Activated CD8-positive, alpha-beta memory T cell treated with anti-CD3 and anti-CD28 coated beads for 1 hour (primary cell): Measurements from ENCODE around the gene KLHL11.

Source experiments
- DNase-seq, 2 donors: peaks; one replicate each; pipeline ENCODE4 v3.0.0-alpha.2; 2020; ENCODE audit warnings: low read depth in 1 of 2; ENCODE audit errors: extremely low read depth in 1 of 2

Gene KLHL11, protein sequence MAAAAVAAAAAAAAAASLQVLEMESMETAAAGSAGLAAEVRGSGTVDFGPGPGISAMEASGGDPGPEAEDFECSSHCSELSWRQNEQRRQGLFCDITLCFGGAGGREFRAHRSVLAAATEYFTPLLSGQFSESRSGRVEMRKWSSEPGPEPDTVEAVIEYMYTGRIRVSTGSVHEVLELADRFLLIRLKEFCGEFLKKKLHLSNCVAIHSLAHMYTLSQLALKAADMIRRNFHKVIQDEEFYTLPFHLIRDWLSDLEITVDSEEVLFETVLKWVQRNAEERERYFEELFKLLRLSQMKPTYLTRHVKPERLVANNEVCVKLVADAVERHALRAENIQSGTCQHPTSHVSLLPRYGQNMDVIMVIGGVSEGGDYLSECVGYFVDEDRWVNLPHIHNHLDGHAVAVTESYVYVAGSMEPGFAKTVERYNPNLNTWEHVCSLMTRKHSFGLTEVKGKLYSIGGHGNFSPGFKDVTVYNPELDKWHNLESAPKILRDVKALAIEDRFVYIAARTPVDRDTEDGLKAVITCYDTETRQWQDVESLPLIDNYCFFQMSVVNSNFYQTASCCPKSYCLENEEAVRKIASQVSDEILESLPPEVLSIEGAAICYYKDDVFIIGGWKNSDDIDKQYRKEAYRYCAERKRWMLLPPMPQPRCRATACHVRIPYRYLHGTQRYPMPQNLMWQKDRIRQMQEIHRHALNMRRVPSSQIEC

DNA sequence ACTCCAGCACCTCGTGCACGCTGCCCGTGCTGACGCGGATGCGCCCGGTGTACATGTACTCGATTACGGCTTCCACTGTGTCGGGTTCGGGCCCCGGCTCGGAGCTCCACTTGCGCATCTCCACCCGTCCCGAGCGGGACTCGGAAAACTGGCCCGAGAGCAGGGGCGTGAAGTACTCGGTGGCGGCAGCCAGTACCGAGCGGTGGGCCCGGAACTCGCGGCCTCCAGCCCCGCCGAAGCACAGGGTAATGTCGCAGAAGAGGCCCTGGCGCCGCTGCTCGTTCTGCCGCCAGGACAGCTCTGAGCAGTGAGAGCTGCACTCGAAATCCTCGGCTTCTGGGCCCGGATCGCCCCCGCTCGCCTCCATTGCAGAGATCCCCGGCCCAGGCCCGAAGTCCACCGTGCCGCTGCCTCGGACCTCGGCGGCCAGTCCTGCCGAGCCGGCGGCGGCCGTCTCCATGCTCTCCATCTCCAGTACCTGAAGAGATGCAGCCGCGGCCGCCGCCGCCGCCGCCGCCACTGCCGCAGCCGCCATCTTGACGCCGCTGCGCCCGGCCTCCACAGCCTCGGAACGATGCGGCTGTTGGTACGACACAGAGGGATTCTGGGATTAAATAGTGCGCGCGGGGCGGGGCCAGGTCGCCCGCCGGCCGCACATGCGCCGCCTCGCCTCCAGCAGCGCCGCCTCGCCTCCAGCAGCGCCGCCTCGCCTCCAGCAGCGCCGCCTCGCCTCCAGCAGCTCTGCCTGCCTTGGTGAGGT, at the start of gene KLHL11:
TSS of gene KLHL11 (minus strand) at position 588 of the 760 bp plus-strand sequence. CDS start at position 535, 53 bp downstream.
- DNase-seq, result peak; percentile 68 to 79

- no peak for DNase-seq
Measured at GRCh38 chr17:41915020-41915419, 49.8 kb upstream of the KLHL11 start.

- no peak for DNase-seq
Measured at GRCh38 chr17:41914358-41914766, 49.1 kb upstream of the KLHL11 start.

DNA sequence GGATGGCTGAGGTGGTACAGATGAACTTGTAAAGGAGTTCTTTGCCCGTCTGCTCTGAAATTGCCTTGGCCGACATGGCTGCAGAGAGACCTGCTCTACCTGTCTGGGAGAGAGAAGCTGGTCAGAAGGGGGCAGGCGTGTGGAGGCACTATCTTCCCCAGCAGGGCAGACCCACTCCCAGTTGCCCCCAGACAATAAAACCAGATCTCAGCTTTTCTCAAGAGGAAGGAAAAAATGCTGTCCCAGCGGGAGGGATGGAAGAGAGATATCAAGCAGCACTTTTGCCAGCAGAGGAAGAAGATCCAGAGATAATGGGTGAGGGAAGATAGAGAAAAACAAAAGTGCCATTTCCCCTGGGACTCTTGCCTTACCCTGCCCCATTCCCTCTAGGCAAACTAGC, 48.6 kb upstream of the KLHL11 start:
- no peak for DNase-seq

DNA sequence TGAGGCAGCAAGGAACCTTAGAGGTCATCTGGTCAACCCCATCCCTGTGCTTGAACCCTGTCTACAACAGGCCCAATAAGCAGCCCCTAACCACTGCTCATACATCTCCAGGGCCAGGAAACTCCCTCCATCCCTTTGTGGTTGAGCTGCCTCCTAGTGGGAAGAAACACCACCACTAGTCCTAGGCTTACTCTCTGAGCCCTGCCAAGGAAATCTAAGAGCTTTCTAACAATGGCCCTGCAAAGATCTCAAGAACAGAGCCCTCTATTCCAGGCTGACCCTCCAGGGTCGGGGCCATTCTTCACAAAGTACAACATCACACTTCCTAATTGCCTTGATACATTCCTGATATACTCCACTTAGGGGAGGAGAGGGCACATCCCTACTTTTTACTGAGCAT, 47.7 kb upstream of the KLHL11 start:
- no peak for DNase-seq

DNA sequence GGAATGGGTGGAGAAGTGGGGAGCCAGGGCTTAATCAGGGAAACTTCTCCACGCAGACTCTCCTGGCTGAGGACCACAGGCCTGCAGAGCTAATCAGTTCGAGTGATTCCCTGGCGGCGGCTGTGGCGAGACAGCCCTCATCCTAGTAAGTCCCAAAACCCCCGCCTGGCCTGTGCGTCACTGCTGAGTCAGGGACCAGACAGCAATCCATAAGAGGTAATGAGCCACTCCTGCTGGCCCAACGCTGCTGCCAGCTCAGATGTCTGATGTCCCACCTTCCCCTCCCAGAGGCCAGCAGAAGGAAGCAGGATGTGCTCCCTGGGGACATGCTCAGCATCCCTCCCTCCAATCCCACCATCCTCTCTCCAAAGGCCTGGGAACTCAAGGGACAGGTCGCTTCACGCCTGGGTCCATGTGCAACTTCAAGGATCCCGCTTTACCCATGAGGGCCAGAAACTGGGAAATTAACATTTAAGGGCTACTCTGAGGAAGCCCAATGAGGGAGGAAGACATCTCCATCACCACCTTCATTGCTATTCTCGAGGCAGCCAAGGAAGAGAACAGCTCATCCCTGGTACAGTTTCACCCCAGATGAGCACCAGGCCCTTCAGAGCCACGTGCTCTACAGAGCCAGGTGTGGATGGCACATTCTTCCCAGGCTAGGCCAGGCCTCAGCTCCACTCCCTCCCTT, 45.6 kb upstream of the KLHL11 start:
- DNase-seq, result no peak

GRCh38 chr17:41909088-41909487, 43.9 kb upstream of the KLHL11 start:
- no peak for DNase-seq

- no peak for DNase-seq
Measured at GRCh38 chr17:41907633-41908539, 42.7 kb upstream of the KLHL11 start.

GRCh38 chr17:41907185-41907556, 41.9 kb upstream of the KLHL11 start:
- DNase-seq, result no peak

DNA sequence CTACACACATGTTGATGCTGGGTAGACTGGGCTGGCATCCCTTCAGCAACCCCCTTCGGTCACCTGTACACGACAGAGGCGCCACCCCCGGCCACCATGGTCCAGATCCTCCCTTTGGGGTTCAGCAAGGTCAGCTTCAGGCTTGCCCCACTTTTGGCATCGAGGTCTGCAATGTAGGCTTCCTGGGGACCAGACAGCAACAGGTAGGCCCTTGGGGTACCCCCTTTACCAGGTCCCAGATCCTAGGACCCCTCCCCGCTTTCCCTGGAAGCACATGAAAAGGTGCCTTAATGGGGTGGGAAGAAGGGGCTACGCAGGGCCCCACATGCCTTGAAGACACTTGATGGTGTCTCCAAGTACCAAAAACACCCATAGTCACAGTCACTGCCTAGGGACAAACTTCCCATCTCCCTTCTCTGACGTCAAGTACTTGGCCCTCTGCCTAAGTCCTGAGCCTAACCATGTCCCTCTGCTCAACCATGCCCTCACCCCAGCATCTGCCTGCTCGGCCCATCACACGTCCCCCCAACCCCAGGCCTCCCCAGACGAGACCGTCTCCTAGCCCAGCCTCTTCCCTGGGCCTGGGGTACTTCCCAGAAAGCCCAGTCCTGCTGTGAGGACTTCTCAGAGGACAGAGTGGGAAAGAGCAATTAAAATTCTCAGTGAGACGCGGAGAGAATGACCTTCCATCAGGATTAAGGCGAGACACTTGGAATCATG, 41.4 kb upstream of the KLHL11 start:
- DNase-seq, result no peak

DNA sequence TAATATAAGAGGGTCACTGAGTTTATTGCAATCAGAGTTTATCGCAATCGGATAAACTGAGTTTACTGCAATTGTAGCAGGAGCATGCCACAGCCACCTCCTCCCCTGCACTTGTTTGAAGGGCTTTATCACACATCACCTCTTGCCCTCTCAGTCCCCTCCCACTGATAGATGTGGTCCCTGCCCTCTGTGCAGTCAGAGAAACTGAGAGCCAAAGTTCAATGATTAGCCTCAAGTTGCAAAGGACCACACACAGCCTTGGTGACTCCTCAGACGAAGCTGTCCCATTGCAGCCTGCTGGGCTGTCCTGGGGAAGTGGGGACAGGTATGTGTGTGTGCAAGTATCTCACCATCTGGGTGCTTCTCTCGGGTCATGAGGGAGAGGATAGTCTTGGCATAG, 39.9 kb upstream of the KLHL11 start:
- DNase-seq, result no peak

GRCh38 chr17:41904242-41904841, 39.1 kb upstream of the KLHL11 start:
- no peak for DNase-seq

- DNase-seq, result no peak
Measured at GRCh38 chr17:41901646-41902045, 36.4 kb upstream of the KLHL11 start.

DNA sequence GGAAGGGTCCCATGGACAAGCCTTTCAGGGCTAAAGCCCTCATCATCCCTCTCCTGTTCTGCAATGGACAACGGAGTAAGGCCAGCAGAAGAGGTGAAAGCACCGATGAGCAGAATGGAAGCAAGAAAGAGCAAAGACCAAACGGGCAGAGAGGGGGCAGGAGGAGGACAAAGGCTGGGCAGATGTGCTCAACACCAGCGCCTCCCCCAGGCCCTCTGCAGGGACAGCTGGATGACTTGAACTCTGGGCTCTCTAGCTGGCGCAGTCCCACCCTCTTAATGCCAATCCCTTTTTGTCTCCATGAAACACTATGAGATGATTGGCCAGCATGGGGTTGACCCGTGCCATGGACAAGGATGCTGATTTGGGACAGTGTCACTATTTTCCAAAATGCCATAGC, 31.5 kb upstream of the KLHL11 start:
- no peak for DNase-seq

- DNase-seq, result no peak
Measured at GRCh38 chr17:41895617-41896016, 30.4 kb upstream of the KLHL11 start.

- no peak for DNase-seq
Measured at GRCh38 chr17:41894791-41895331, 29.6 kb upstream of the KLHL11 start.

DNA sequence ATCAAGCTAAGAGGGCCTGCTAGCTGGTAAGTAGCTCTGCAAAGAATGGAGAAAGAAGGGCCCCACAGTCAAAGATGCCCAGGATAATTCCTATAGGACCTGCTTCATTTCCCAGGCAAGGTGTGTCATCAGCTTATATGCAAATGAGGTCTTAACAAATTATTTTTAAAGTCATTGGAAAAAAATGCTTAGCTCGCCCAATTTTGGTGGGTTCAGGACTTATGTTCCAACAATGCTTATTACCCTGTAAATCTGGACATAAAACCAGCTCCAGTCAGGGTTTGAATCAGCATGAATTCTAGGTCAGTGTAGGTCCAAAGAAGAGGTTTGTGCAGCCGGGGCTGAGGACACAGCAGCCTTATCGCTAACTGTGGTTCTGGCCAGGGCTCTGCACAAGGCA, 28.2 kb upstream of the KLHL11 start:
- no peak for DNase-seq

DNA sequence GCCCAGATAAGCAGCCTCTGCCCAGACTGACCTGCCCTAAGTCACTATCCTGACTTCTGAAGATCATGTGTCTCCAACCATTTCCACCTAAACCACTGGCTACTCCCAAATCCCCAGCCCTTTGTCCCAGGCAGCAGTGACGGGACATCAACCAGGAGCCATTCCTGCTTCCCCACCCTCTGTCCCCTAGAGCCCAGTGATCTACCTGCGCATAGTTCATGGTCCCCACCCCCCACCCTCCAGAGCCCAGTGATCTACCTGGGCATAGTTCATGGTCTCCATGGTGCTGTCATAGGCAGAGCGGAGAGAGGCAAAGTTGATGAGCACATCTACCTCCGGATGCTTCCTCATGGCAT, 26.8 kb upstream of the KLHL11 start:
- no peak for DNase-seq
